Neural cell (in vitro differentiated cells): Measurements from ENCODE around the gene RIN3. TPM values are rescaled to one million over a fixed set of nuclear protein-coding genes. Genes with fewer than 3 reads are reported as not detected.

Experiments used
- H2AFZ ChIP-seq: fragments of 200-600, 300-800 bp; sonication (generic), shearing (Covaris generic); 2 replicates; pipeline ENCODE4 v1.6.0; 2014; ENCODE audit warnings: low read depth, mild to moderate bottlenecking, antibody characterized with exemption, low read length, moderate library complexity
- H3F3A ChIP-seq: fragments of 200-600 bp; shearing (Covaris generic); 2 replicates; pipeline ENCODE4 v1.6.1; 2016; ENCODE audit warnings: mild to moderate bottlenecking, moderate library complexity, mixed read lengths, antibody characterized with exemption, low read length; ENCODE audit not compliant: insufficient read depth, poor library complexity, severe bottlenecking
- H3K27ac ChIP-seq: fragments of 200-600, 300-800 bp; sonication (generic), shearing (Covaris generic); 2 replicates; pipeline ENCODE4 v1.5.1; 2014; ENCODE audit warnings: mild to moderate bottlenecking, low read length, moderate library complexity
- H3K27me3 ChIP-seq: fragments of 300-800, 200-600 bp; sonication (generic), shearing (Covaris generic); 2 replicates; pipeline ENCODE4 v1.6.0; 2014; ENCODE audit warnings: mild to moderate bottlenecking, low read depth, low read length, moderate library complexity; ENCODE audit not compliant: insufficient read depth
- H3K36me3 ChIP-seq: fragments of 300-800, 200-600 bp; sonication (generic), shearing (Covaris generic); 2 replicates; pipeline ENCODE4 v1.5.1; 2014; ENCODE audit warnings: mild to moderate bottlenecking, antibody characterized with exemption, low read length, moderate library complexity; ENCODE audit not compliant: insufficient read depth
- H3K4me2 ChIP-seq: fragments of 300-800, 200-600 bp; sonication (generic), shearing (Covaris generic); 2 replicates; pipeline ENCODE4 v1.6.0; 2014; ENCODE audit warnings: mild to moderate bottlenecking, low read length
- H3K4me3 ChIP-seq: fragments of 300-800, 200-600 bp; sonication (generic), shearing (Covaris generic); 2 replicates; pipeline ENCODE4 v1.5.1; 2014; ENCODE audit warnings: mild to moderate bottlenecking, low read length, moderate library complexity
- H3K79me2 ChIP-seq: fragments of 200-600 bp; shearing (Covaris generic); replicated peaks from 2 replicates; pipeline ENCODE4 v1.6.0; 2014; ENCODE audit warnings: mild to moderate bottlenecking, low read length, moderate library complexity; ENCODE audit not compliant: insufficient read depth
- H3K9ac ChIP-seq: fragments of 300-800, 200-600 bp; sonication (generic), shearing (Covaris generic); 2 replicates; pipeline ENCODE4 v1.6.1; 2016; ENCODE audit warnings: mild to moderate bottlenecking, low read length, mixed read lengths
- H3K9me2 ChIP-seq: fragments of 200-600 bp; shearing (Covaris generic); 2 replicates; pipeline ENCODE4 v1.6.1; 2016; ENCODE audit warnings: mild to moderate bottlenecking, low read length, mixed read lengths; ENCODE audit not compliant: insufficient read depth
- H3K9me3 ChIP-seq: fragments of 200-600, 300-800 bp; sonication (generic), shearing (Covaris generic); 2 replicates; pipeline ENCODE4 v1.6.1; 2016; ENCODE audit warnings: mild to moderate bottlenecking, mixed run types, low read length, moderate library complexity, mixed read lengths
- H4K20me1 ChIP-seq: fragments of 200-600 bp; shearing (Covaris generic); 2 replicates; pipeline ENCODE4 v1.6.1; 2016; ENCODE audit warnings: mild to moderate bottlenecking, mixed run types; ENCODE audit not compliant: insufficient read depth
- EP300 ChIP-seq: fragments of 450-650 bp; conservative IDR thresholded peaks from 2 replicates; pipeline ENCODE4 v1.6.1; 2014; ENCODE audit warnings: antibody characterized with exemption, mild to moderate bottlenecking, moderate library complexity; ENCODE audit not compliant: poor library complexity, severe bottlenecking
- EZH2 ChIP-seq: fragments of 200-600, 300-800 bp; shearing (Covaris generic), sonication (generic); IDR thresholded peaks from 2 replicates; pipeline ENCODE4 v1.6.1; 2014; ENCODE audit warnings: antibody characterized with exemption, low read length, borderline replicate concordance, mild to moderate bottlenecking; ENCODE audit not compliant: insufficient read depth, poor library complexity, severe bottlenecking
- MXI1 ChIP-seq: fragments of 450-650 bp; conservative IDR thresholded peaks from 2 replicates; pipeline ENCODE4 v1.6.1; 2014; ENCODE audit warnings: antibody characterized with exemption, mild to moderate bottlenecking; ENCODE audit not compliant: poor library complexity, severe bottlenecking
- RAD21 ChIP-seq: fragments of 450-650 bp; conservative IDR thresholded peaks from 2 replicates; pipeline ENCODE4 v1.6.1; 2014; ENCODE audit warnings: antibody characterized with exemption, mild to moderate bottlenecking, moderate library complexity
- polyA plus RNA-seq: library from polyadenylated mRNA; depleted of rRNA; stranded (reverse); fragments of >200 nt; gene quantifications from 2 replicates; pipeline ENCODE4 v1.2.3, GENCODE V29; 2014
- TF ChIP-seq, protein P1 (sequence below): IDR thresholded peaks from 2 replicates; pipeline ENCODE4 v1.6.1; 2012; ENCODE audit warnings: borderline replicate concordance
- TF ChIP-seq, protein P2 (sequence below): fragments of 450-650 bp; IDR thresholded peaks from 2 replicates; pipeline ENCODE4 v1.5.1; 2014; ENCODE audit warnings: antibody characterized with exemption, mild to moderate bottlenecking, moderate library complexity; ENCODE audit not compliant: poor library complexity, severe bottlenecking

RIN3 gene
- polyA plus RNA-seq, 1 donor from 2014 or later: not detected

DNA sequence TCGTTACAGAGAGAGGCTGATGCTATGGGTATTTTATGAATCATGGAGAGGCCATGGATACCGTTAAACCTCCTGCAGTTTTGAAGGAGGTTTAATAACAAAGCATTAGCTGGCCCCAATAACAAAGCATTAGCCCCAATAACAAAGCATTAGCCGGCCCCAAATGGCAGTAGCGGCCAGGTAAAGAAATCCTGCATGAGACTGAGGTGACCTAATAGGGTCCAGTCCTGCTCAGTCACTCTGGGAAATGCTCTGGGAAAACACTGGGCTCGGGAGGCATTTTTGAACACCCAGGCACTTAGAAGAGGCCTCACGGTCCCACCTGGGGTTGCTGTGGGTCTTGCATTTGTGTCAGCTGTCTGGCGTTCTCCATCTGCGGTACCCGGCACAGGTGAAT is 776 bp upstream of the RIN3 start:
- no peaks in the 10 kb centered on the region for H3K9me3 ChIP-seq
- H3K4me3 ChIP-seq: no peak overlapping the region
- H3K27me3 ChIP-seq: peaks cover 36% of the 10 kb centered on the region
- TF ChIP-seq EP300 (no peak), EZH2 (no peak)
- TF ChIP-seq, protein P1, sequence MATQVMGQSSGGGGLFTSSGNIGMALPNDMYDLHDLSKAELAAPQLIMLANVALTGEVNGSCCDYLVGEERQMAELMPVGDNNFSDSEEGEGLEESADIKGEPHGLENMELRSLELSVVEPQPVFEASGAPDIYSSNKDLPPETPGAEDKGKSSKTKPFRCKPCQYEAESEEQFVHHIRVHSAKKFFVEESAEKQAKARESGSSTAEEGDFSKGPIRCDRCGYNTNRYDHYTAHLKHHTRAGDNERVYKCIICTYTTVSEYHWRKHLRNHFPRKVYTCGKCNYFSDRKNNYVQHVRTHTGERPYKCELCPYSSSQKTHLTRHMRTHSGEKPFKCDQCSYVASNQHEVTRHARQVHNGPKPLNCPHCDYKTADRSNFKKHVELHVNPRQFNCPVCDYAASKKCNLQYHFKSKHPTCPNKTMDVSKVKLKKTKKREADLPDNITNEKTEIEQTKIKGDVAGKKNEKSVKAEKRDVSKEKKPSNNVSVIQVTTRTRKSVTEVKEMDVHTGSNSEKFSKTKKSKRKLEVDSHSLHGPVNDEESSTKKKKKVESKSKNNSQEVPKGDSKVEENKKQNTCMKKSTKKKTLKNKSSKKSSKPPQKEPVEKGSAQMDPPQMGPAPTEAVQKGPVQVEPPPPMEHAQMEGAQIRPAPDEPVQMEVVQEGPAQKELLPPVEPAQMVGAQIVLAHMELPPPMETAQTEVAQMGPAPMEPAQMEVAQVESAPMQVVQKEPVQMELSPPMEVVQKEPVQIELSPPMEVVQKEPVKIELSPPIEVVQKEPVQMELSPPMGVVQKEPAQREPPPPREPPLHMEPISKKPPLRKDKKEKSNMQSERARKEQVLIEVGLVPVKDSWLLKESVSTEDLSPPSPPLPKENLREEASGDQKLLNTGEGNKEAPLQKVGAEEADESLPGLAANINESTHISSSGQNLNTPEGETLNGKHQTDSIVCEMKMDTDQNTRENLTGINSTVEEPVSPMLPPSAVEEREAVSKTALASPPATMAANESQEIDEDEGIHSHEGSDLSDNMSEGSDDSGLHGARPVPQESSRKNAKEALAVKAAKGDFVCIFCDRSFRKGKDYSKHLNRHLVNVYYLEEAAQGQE: no peak
- no peaks in the 10 kb centered on the region for H3K36me3 ChIP-seq
- H3K4me2 ChIP-seq: no peak overlapping the region
- no peak overlapping the region for H3K9ac ChIP-seq
- no peaks in the 10 kb centered on the region for H4K20me1 ChIP-seq
- H2AFZ ChIP-seq: no peak overlapping the region
- no peaks in the 10 kb centered on the region for H3F3A ChIP-seq
- no peaks in the 10 kb centered on the region for H3K79me2 ChIP-seq
- H3K9me2 ChIP-seq: no peaks in the 10 kb centered on the region
- H3K27ac ChIP-seq: no peak overlapping the region

DNA sequence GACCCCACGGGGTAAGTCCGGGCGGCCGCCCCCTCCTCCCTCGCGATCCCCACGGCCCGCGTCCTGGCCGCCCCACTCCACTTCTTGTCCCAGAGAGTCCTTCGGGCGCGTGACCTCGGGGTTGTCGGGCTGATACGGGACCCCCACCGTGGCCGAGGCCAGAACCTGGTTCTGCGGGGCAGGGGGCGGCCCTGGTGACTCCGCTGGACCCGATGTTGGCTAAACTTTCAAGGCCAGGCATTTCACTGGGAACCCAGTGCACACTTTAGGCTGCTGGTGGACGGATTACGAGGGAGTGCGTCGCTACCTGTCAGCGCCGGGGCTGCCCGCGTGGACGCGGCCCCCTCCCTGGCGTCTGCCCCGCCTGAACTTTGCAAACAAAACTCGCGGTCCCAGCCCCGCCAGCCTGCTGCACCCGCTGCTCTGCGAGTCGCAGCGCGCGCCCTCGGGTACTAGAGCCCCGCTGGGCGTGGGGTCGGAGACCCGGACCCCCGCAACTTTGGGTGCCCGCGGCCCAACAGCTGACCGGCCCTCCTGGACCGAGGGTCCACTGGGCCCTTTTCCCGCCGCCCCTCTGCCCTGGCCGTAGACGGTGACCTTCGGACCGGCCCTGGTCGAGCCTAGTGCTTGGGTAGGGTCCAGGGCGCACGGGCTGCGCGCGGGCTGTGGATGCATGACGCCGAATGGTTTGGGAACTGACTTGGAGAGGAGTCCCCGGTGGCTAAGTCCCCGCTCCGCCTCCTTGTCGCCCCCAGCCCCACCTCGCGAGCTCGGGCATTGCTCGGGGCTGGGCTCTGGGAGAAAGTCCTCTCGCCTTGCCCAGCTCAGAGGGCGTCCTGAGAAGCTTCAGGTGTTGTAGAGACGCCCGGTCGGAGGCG is 624 bp downstream of the RIN3 start:
- Histone ChIP-seq H3K79me2 (no peaks in the 10 kb centered on the region), H3K4me2 (no peak overlapping the region), H3K9ac (no peak overlapping the region), H3K27ac (no peak overlapping the region), H3K27me3 (peaks cover 36% of the 10 kb centered on the region), H4K20me1 (no peaks in the 10 kb centered on the region), H3K36me3 (no peaks in the 10 kb centered on the region), H3K9me2 (no peaks in the 10 kb centered on the region), H2AFZ (no peak overlapping the region), H3F3A (no peaks in the 10 kb centered on the region), H3K9me3 (no peaks in the 10 kb centered on the region), H3K4me3 (peak overlapping the region; percentile 47)
- TF ChIP-seq EZH2 (peak; percentile 75), RAD21 (no peak)

DNA sequence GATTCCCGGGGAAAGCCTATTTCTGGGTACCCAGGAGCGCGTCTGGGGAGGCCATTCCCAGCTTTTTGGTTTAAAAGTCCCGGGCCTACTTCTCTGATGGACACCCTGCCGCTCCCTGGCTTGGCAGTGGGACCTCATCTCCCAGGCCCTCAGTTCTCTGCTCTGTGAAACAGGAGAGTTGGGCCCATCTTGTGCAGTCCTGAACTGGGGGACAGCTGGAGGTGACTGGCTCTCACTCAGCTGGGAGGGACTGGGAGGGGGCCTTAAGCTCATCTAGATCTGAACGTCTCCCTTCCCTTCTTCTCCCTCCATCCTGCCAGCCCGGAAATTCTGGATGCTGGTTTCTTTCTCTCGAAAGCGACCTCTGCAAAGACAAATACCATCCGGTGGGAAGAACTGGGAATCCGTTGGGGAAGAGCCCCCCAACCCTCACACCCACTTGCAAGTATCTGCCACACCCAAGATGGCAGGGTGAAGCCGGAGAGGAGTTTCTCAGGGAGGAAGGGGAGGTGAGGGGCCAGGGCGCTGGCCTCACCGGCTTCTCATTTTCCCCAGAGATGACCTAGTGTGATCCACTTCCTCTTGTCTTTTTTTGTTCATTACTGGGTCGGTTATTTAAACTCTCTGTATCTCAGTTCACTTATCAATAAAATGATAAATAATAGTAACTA is 1.4 kb downstream of the RIN3 start:
- Histone ChIP-seq H3K27ac (no peak overlapping the region), H3K9ac (no peak overlapping the region)

More for the DNA sequence above, 1.4 kb downstream of the RIN3 start:
- Histone ChIP-seq H3K36me3 (no peaks in the 10 kb centered on the region), H3K27me3 (peaks cover 36% of the 10 kb centered on the region), H3K4me3 (no peak overlapping the region), H3K79me2 (no peaks in the 10 kb centered on the region), H2AFZ (no peak overlapping the region), H4K20me1 (no peaks in the 10 kb centered on the region), H3K4me2 (no peak overlapping the region), H3K9me2 (no peaks in the 10 kb centered on the region), H3K9me3 (no peaks in the 10 kb centered on the region), H3F3A (no peaks in the 10 kb centered on the region)
- TF ChIP-seq, protein P2, sequence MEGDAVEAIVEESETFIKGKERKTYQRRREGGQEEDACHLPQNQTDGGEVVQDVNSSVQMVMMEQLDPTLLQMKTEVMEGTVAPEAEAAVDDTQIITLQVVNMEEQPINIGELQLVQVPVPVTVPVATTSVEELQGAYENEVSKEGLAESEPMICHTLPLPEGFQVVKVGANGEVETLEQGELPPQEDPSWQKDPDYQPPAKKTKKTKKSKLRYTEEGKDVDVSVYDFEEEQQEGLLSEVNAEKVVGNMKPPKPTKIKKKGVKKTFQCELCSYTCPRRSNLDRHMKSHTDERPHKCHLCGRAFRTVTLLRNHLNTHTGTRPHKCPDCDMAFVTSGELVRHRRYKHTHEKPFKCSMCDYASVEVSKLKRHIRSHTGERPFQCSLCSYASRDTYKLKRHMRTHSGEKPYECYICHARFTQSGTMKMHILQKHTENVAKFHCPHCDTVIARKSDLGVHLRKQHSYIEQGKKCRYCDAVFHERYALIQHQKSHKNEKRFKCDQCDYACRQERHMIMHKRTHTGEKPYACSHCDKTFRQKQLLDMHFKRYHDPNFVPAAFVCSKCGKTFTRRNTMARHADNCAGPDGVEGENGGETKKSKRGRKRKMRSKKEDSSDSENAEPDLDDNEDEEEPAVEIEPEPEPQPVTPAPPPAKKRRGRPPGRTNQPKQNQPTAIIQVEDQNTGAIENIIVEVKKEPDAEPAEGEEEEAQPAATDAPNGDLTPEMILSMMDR: no peak
- TF ChIP-seq EP300 (no peak), MXI1 (no peak), RAD21 (no peak)
